NB4 (cell line): ENCODE measurements around the gene SLFN12L.

Source experiments
- DNase-seq: peaks from one replicate; pipeline ENCODE4 v3.0.0; 2010; ENCODE audit warnings: low read depth
- H3K4me3 ChIP-seq: one replicate; pipeline ENCODE4 v1.5.1; 2011; ENCODE audit warnings: mild to moderate bottlenecking, low read depth, low read length, moderate library complexity
- MYC ChIP-seq: IDR thresholded peaks from 2 replicates; pipeline ENCODE4 v1.6.1; 2011; ENCODE audit warnings: low read depth, low read length
- POLR2A ChIP-seq: IDR thresholded peaks from 2 replicates; pipeline ENCODE4 v1.6.1; 2011; ENCODE audit warnings: mild to moderate bottlenecking; ENCODE audit not compliant: insufficient read length; ENCODE audit errors: extremely low read depth
- TF ChIP-seq, protein P1 (sequence below): IDR thresholded peaks from 2 replicates; pipeline ENCODE4 v1.6.1; 2011; ENCODE audit warnings: low read depth, low read length
- TF ChIP-seq, protein P2 (sequence below): IDR thresholded peaks from one replicate; pipeline ENCODE4 v1.5.1; 2012; ENCODE audit warnings: low read depth, low read length

The SLFN12L gene

DNA sequence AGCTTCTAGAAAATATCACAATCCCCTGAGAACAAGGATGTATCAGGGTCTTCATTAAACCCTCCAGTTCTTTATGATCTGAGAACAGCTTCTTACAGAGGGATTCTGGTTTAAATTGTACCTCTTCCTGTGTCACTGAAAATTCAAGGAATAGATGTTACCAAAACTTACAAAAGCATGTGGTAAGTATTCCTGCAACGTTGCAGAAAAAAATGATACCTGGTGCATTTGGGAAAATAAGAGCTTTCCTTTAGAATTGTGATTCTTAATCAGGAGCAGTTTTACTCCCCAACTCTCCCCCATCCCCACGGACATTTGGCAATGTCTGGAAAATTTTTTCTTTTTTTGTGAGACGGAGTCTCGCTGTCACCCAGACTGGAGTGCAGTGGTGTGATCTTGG is 15.8 kb upstream of the SLFN12L start:
- TF ChIP-seq MYC (no peak), POLR2A (no peak)
- TF ChIP-seq, protein P1, sequence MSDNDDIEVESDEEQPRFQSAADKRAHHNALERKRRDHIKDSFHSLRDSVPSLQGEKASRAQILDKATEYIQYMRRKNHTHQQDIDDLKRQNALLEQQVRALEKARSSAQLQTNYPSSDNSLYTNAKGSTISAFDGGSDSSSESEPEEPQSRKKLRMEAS, result no peak
- no peak for DNase-seq
- no peak overlapping the region for H3K4me3 ChIP-seq

DNA sequence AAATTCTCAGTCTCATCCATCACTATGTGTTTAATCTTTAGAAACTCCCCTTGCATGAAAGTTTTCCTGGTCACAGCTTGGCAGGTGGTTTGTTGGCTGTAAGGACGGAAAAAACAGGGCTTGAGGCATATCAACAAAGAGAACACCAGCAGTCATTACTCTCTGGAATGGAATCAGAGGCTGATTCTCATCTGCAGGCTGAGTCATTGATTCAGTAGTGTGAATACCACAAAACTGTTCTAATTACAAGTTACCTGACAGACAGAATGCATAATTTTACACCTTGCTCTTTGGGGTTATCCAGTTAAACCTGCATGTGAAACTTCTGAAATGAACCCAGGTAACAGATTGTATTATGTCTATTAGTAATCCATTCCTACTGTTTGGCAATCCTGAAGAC is 11.5 kb upstream of the SLFN12L start:
- TF ChIP-seq, protein P2, sequence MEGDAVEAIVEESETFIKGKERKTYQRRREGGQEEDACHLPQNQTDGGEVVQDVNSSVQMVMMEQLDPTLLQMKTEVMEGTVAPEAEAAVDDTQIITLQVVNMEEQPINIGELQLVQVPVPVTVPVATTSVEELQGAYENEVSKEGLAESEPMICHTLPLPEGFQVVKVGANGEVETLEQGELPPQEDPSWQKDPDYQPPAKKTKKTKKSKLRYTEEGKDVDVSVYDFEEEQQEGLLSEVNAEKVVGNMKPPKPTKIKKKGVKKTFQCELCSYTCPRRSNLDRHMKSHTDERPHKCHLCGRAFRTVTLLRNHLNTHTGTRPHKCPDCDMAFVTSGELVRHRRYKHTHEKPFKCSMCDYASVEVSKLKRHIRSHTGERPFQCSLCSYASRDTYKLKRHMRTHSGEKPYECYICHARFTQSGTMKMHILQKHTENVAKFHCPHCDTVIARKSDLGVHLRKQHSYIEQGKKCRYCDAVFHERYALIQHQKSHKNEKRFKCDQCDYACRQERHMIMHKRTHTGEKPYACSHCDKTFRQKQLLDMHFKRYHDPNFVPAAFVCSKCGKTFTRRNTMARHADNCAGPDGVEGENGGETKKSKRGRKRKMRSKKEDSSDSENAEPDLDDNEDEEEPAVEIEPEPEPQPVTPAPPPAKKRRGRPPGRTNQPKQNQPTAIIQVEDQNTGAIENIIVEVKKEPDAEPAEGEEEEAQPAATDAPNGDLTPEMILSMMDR, result no peak
- TF ChIP-seq MYC (no peak), POLR2A (no peak)
- TF ChIP-seq, protein P1, result no peak
- DNase-seq, result no peak
- no peak overlapping the region for H3K4me3 ChIP-seq

DNA sequence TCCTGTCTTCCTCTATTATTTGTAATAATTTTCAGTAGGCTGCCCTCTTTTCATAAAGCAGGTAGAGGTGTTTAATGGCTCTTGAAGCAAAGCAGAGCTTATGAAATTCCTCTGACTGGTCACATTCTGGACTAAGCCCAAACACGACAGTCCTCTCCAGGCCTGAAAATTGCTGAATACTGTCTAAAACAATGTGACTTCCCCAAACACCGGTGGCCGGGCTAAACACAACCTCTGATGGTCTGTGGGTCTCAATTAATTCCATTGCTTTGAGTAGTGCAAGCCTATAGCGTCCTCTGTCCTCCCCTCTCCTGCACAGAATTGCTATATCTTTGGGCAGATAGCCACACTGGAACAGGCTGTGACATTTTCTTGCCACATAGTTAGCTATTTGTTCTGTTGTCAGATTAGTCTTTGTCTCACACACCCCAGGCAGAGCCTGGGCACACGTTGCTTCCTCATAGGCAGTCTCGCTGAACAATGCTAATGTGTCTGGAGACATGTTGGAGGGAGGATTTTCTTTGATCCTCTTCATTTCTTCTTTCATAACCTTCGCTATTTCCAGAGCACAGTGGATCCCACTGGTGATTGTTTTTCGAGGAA is 10.8 kb upstream of the SLFN12L start:
- DNase-seq, result no peak
- TF ChIP-seq MYC (no peak), POLR2A (no peak)
- TF ChIP-seq, protein P2, result no peak
- TF ChIP-seq, protein P1, result no peak
- H3K4me3 ChIP-seq, result no peak overlapping the region

DNA sequence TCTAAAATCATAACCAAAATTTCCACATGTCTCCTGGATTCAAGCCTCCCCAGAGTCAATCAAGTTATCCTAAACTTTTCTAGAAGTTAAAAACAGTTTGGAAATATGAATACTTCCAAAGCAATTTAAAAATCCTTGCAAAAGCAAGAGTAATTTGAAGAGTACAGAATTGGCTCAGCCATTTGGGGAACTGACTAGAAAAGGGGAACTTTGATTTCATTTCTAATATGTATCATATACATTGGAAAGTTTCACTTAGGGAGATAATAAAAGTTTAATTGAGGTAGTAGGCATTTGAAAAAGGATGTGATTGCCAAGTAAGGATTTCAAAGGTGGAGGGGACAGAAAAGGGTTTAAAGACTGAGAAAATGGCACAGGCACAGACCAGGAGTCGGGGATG is 9.0 kb upstream of the SLFN12L start:
- H3K4me3 ChIP-seq, result no peak overlapping the region
- TF ChIP-seq MYC (no peak), POLR2A (no peak)
- TF ChIP-seq, protein P1, result no peak
- no peak for DNase-seq

DNA sequence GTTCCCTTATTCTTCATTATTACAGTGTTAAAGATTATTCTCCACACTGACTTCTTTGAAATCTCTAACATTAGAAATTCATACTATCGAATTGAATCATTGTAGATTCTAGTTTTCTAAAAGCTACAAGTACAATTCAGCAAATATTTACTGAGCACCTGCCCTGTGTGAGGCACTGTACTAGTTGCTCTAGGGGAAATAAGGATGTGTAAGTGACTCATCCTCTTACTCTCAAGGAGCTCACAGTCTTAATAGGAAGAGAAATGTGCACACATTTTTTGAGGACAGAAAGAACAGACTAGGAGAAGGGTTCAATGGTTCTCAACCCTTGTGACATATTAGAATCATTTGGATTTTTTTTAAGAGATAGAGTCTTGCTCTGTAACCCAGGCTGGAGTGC is 7.7 kb upstream of the SLFN12L start:
- no peak overlapping the region for H3K4me3 ChIP-seq
- DNase-seq, result no peak
- TF ChIP-seq, protein P1, result no peak
- TF ChIP-seq, protein P2, result no peak
- no peak for TF ChIP-seq POLR2A
- TF ChIP-seq MYC, result no peak

DNA sequence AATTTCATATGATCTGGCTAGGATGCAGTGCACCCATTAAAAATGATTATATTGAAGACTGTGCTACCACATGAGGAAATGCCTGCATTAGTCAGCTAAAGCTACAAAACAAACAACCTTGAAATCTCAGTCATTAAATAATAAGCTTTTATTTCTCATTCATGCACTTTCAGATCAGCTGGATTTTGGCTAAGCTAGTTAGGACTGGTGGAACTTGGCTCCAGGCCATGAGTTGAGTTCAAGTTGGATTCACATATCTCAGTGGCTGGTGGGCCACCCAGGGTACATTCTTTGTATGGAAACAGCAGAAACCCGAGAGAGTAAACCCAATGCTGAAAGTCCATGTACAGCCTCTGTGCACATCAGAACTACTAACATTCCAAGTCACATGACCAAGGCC is 6.4 kb upstream of the SLFN12L start:
- no peak for DNase-seq
- no peak overlapping the region for H3K4me3 ChIP-seq
- no peak for TF ChIP-seq POLR2A
- no peak for TF ChIP-seq MYC
- TF ChIP-seq, protein P1, result no peak
- TF ChIP-seq, protein P2, result no peak

DNA sequence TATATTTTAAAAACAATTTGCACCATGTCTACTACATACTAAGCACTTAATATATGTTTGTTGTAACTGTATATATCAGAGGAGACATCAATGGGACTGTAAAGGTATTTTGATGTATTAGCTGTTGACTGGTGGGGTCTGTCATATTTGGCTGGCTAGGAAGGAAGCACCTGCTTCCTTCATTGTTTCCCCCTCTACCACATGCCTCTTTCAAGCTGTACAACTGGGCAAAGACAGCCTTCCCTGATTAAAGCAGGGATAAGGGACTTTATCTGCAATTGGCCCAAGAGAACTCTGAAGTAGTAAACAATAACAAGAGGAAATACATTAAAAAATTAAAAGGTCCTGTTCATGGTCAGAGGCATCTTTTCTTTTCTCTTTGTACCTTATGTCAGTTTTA is 5.5 kb upstream of the SLFN12L start:
- no peak for DNase-seq
- TF ChIP-seq, protein P1, result no peak
- TF ChIP-seq POLR2A (no peak), MYC (no peak)
- TF ChIP-seq, protein P2, result no peak
- H3K4me3 ChIP-seq, result no peak overlapping the region
